GM19193 (cell line): Measurements from ENCODE around the gene UPK2.

Experiments
- POLR2A ChIP-seq: IDR thresholded peaks from 4 replicates; pipeline ENCODE4 v1.6.1; 2011; ENCODE audit not compliant: insufficient read depth, insufficient read length; ENCODE audit errors: extremely low read depth

Gene UPK2

DNA sequence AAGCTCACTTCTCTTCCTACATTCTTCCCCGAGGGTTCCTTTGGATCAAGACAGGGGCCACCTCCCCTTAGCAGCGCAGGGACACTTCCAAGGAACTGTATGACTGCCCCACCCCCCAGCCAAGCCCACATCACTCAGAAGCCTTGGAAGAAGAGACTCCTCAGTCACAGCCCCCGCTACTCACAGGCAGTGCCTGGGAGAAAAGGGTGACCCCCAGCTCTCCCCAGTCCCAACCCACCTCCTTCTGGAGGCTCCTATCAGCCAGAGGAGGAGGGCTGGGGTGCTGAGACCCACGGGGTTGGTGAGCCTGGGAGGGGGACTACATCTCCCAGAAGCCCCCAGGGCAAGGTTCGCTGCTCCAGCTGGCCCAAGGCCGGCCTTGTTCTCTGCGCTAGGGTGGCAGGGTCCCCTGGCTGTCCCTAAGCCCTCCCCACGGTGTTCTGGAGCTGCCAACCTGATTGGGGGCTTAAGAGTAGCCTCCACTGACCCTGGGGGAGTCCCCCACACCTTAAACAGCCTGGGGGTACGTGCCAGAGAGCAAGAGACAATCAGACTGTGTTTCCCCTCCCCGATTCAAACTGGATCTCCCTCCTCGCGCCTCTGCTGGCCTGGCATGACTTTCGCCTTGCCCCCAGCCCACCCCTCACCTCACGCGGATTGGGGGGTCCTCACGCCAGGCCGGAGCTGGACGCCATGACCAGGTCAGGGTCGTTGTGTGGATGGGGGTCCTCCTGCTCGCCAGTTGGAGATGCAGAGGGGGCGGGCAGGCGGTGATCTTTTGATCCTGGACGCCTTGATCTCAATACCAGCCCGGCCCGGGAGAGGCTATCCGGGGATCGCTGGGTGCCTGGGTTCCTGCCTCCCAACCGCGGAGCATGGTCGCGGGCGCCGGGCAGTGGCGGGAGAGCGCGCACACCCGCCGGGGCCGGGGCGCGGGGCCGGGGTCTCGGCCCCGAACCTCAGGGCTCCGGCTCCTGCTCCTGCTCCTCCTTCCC is 31.2 kb upstream of the UPK2 start:
- peak; percentile 31 for TF ChIP-seq POLR2A

DNA sequence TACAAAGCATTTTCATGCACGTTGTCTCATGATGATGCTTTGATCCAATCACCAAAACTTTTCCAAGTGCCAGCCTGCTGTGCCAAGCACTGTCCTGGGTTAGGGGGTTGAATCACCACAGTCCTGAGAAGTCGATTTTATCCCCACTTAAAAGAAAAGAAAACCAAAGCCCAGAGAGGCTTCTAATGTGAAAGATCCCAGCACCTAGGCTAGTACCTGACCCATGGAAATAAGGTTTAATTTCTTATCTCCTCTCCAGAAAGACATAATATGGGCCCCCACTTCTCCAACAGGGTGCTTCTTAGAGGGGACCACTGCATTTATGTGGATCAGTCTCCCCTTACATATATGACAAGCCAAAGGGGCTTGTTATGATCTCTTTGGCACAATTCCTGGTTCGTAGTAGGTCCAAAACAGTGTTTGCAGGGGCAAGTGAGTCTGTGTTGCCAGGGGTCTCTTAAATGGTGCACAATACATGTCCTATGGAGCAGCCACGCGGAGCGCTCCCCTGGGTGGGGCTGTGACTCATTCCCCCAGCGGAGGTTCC is 28.5 kb upstream of the UPK2 start:
- no peak for TF ChIP-seq POLR2A

DNA sequence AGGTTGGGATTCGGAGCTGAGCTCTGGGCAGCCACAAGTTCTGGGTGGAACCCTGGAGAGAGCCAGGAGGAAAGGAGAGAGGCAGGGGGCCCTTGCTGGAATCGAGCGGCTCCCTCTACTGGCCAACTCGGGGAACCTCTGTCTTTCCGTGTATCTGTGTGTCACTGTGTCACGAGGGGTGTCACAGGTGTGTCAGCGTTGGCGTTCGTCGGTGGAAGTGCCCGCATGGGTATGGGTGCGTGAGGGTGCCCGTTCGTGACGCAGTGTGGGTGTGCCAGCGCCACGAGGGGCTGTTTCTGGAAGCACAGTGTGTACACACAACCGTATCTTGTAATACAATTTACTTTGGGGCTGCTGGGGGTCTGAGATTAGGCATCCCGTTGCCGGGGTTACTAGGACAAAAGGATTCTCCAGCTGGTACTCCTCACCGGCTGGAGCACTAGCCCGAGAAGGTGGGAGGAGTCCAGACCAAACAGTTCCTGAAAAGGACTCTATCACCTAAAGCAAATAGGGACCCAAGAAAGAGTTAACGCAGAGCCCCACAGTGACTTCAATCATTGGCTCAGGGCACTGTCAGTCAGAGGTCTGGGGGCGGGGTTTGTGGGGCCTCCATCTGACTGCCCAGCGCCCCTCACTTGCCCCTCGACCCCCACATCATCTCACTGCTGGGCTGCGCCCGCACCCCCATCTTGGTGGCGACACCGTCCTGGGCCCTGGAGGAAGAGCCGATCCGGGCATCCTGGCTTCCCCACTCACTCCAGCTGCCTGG is 27.8 kb upstream of the UPK2 start:
- TF ChIP-seq POLR2A = no peak

- no peak for TF ChIP-seq POLR2A
Observed at GRCh38 chr11:118928870-118929500, 27.1 kb upstream of the UPK2 start.

DNA sequence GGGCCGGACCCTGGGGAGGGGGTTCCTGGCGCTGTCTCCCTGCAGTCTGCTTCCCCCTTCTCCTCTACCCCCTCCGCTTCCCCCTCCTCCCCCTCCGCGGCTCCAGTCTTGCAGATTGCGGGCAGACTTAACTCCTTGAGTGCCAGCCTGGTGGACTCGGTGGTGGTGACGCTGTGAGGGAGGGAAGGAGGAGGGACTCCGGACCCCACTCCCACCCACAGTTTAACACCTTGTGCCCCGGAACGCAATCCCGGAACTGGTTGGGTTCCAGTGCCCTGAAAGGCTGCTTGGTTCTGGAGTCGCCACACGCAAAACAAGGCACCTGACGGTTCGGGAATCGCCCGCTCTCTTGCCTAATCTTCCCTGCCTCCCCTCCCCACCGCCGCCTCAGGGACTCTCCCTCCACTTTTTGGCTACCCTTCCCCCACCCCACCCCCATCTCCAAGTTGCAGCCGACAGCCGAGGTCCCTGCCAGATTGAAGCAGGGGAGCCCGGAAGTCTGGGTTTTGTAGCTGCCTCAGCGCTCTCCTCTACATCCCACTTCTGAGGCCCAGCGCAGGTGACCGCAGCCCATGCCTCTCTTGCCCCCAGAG is 26.5 kb upstream of the UPK2 start:
- TF ChIP-seq POLR2A = no peak

- TF ChIP-seq POLR2A = no peak
Observed at GRCh38 chr11:118930094-118930712, 25.9 kb upstream of the UPK2 start.

DNA sequence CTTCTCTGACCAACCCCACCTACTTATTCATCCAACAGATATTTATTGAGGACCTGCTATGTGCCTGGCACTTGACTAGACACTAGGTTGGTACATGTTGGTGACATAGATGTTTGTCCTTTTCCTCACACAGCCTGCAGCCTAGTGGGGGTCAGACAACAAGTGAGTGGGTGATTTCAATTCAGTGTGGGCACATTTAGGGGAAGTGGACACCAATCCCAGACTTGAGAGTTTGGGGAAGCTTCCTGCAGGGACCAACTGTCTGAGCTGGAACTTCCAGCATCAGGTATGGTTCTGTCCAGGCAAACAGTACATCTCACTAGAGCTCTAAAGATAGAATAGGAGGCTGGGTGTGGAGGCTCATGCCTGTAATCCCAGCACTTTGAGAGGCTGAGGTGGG is 24.5 kb upstream of the UPK2 start:
- no peak for TF ChIP-seq POLR2A

GRCh38 chr11:118933486-118933885 is 22.6 kb upstream of the UPK2 start:
- no peak for TF ChIP-seq POLR2A

DNA sequence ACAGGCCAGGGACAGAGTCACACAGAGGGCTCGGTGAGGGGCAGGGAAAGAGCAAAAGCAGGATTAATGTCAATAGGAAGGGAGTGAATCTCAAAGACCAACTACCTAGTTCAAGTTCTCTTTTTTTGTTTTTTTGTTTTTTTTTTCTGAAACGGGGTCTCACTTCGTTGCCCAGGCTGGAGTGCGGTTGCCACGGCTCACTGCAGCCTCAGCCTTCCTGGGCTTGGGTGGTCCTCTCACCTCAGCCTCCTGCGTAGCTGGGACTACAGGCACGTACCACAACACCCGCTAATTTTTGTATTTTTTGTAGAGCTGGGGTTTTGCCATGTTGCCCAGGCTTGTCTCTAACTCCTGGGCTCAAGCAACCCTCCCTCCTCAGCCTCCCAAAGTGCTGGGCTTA is 20.7 kb upstream of the UPK2 start:
- no peak for TF ChIP-seq POLR2A

GRCh38 chr11:118938491-118939403 is 17.4 kb upstream of the UPK2 start:
- no peak for TF ChIP-seq POLR2A

DNA sequence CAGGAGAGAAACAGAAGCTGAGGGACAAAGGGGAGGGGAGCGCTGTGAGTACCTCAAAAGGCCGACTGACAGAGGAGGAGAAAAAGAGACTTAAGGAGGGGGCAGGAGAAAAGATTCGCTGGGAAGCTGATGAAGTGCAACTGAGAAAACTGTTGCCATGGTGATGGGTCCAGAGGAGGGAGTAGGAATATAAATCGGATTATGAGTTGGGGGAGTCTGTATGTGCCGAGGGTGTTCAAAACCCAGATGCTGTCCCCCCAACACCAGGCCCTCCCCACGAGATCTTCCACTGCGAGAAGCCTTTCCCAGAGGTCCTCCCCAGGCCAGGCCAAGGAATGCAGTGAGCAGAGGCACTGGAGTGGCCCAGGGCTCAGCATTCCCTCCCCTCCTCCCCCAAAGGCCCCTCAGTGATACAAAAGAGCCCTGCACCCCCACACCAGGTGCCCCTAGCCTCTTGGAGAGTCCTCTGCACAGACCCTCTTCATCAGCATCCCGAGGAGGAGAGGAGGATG is 16.6 kb upstream of the UPK2 start:
- no peak for TF ChIP-seq POLR2A

DNA sequence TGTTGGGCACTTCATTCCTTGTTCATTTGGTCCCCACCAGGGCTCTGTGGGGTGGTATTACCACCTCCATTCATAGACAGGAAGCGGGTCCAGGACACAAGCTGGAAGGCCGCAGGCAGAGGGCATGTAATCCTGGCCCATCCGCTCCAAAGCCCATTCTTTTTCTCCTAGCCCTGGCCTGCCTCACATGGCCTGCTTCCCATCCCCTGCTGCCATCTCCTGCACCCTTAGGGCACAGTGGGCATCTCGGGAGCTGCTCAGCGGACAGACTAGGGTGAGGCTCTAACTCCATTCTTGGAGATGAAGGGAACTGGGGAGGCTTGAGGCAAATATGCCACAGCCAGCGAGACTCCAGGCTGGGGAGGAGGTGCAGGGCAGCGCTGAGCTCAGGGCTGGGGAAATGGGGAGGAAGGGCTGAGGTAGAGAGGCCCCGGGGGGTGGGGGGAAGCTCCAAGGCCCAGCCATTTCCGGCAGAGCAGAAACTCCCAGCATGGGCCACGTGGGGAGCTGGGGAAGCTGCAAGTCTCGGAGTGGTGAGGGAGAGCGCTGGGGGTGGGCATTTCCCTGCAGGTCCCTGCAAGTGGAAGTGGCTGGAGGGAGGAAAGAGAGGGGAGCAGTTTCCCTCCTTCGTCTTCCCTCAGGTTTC is 16.0 kb upstream of the UPK2 start:
- no peak for TF ChIP-seq POLR2A

GRCh38 chr11:118947091-118947490 is 9.0 kb upstream of the UPK2 start:
- no peak for TF ChIP-seq POLR2A

DNA sequence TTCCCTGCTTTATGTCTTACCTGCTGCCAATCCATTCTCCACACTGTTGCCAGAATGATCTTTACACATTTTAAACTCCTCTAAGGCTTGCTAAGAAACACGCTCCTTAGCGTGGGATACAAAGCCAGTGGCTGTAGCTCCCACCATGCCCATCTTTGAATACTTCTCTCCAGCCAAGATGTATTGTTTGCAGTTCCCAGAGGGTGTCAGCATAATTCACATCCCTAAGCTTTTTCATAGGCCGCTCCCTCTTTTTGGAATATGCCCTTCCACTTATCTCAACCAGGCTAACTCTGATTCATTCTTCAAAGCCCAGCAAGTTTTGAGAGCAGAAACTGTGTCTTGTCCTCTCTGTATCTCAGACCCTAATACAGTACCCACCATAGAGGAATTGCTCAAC is 8.1 kb upstream of the UPK2 start:
- TF ChIP-seq POLR2A = no peak
